DMS53 treated with DMSO at 0.1 percent for 48 hours (cell line): Measurements from ENCODE around the gene CES3.
"Not testable (repeated sequence)": the region's sequence is repeated elsewhere in the genome, so short reads cannot be mapped to it uniquely, and the experiment has no call there.

ENCODE experiments used
- DNase-seq: peaks from one replicate; lab custom pipeline; 2025; ENCODE audit not compliant: unreplicated experiment; lab: John Stamatoyannopoulos, UW

CES3 gene

GRCh38 chr16:66926171-66926947 lies 34.7 kb upstream of the CES3 start:
- DNase-seq = no peak

GRCh38 chr16:66926961-66927436 lies 34.1 kb upstream of the CES3 start:
- no peak for DNase-seq

- DNase-seq = no peak
These were observed 33.0 kb upstream of the CES3 start for GRCh38 chr16:66927918-66928649.

- no peak for DNase-seq
These were observed 32.2 kb upstream of the CES3 start for GRCh38 chr16:66928702-66929388.

GRCh38 chr16:66930189-66930588 lies 30.9 kb upstream of the CES3 start:
- no peak for DNase-seq

GRCh38 chr16:66931665-66932064 lies 29.4 kb upstream of the CES3 start:
- no peak for DNase-seq

- no peak for DNase-seq
These were observed 29.0 kb upstream of the CES3 start for GRCh38 chr16:66932076-66932475.

- no peak for DNase-seq
These were observed 27.3 kb upstream of the CES3 start for GRCh38 chr16:66933776-66934137.

GRCh38 chr16:66934138-66934838 lies 26.8 kb upstream of the CES3 start, which contains the start of gene CIAO2B:
Gene CIAO2B (minus strand): TSS chr16:66934402. CDS start chr16:66934364, 38 bp downstream.
- peak; percentile 68 for DNase-seq

- not testable (repeated sequence) for DNase-seq
These were observed 26.2 kb upstream of the CES3 start for GRCh38 chr16:66934839-66935313.

- no peak for DNase-seq
These were observed 25.6 kb upstream of the CES3 start, which contains the start of gene CES2 for GRCh38 chr16:66935314-66936011. Gene CES2 (plus strand): TSS chr16:66935516. CDS start chr16:66935636, 120 bp downstream.

GRCh38 chr16:66936462-66936861 lies 24.6 kb upstream of the CES3 start:
- DNase-seq = no peak

- no peak for DNase-seq
These were observed 24.0 kb upstream of the CES3 start for GRCh38 chr16:66936889-66937554.

GRCh38 chr16:66937725-66938337 lies 23.2 kb upstream of the CES3 start:
- no peak for DNase-seq

GRCh38 chr16:66939366-66939765 lies 21.7 kb upstream of the CES3 start:
- DNase-seq = no peak

GRCh38 chr16:66940236-66940635 lies 20.8 kb upstream of the CES3 start:
- DNase-seq = no peak

- DNase-seq = no peak
These were observed 18.1 kb upstream of the CES3 start for GRCh38 chr16:66942981-66943380.

- no peak for DNase-seq
These were observed 17.5 kb upstream of the CES3 start for GRCh38 chr16:66943426-66944053.

- no peak for DNase-seq
These were observed 17.0 kb upstream of the CES3 start for GRCh38 chr16:66944054-66944441.
